Measurements from ENCODE around the gene BRWD1.

DNA sequence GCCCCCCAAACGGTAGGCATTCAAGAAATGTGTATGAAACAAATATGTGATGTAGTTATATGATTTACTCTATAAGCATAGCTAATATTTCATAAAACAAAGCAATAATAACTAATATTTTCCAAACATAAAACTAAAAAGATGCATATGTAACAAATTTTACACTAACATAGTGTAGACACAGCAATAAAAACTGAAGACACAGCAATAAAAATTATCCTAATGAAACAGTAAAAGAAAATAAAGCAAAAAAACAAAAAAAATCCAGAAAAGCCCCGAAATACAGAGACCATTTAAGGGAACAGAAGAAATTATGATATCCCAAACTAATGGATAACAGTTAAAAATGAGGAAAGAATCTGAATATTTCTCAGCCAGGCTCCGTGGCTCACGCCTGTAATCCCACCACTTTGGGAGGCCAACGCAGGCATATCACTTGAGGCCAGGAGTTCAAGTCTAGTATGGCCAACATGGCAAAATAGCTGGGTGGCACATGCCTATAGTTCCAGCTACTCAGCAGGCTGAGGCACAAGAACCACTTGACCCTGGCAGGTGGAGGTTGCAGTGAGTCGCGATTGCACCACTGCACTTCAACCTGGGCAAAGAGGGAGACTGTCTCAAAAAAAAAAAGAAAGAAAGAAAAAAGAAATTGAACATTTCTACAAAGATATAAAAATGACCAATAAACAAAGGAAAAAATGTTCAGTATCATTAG is 92.0 kb downstream of the BRWD1 start:
- TF ChIP-seq, protein P1, sequence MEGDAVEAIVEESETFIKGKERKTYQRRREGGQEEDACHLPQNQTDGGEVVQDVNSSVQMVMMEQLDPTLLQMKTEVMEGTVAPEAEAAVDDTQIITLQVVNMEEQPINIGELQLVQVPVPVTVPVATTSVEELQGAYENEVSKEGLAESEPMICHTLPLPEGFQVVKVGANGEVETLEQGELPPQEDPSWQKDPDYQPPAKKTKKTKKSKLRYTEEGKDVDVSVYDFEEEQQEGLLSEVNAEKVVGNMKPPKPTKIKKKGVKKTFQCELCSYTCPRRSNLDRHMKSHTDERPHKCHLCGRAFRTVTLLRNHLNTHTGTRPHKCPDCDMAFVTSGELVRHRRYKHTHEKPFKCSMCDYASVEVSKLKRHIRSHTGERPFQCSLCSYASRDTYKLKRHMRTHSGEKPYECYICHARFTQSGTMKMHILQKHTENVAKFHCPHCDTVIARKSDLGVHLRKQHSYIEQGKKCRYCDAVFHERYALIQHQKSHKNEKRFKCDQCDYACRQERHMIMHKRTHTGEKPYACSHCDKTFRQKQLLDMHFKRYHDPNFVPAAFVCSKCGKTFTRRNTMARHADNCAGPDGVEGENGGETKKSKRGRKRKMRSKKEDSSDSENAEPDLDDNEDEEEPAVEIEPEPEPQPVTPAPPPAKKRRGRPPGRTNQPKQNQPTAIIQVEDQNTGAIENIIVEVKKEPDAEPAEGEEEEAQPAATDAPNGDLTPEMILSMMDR (IDR thresholded peaks at IDR 0.05; ENCODE audit: low read depth, low read length, poor library complexity, severe bottlenecking) = no peak
- no peak for TF ChIP-seq EZH2phosphoT487 (IDR thresholded peaks at IDR 0.05; ENCODE audit: borderline replicate concordance, low read length)
